C4-2B (cell line): ENCODE measurements around the gene OSBPL3.

Experiments used
- H3K27ac ChIP-seq: fragments of 450-650 bp; 2 replicates; pipeline ENCODE4 v1.5.1; 2017
- ZFX ChIP-seq: fragments of 450-650 bp; IDR thresholded peaks from 2 replicates; pipeline ENCODE4 v1.6.1; 2017
- TF ChIP-seq, protein P1 (sequence below): fragments of 450-650 bp; conservative IDR thresholded peaks from 2 replicates; pipeline ENCODE4 v1.5.1; 2017; ENCODE audit warnings: mild to moderate bottlenecking

OSBPL3 gene

DNA sequence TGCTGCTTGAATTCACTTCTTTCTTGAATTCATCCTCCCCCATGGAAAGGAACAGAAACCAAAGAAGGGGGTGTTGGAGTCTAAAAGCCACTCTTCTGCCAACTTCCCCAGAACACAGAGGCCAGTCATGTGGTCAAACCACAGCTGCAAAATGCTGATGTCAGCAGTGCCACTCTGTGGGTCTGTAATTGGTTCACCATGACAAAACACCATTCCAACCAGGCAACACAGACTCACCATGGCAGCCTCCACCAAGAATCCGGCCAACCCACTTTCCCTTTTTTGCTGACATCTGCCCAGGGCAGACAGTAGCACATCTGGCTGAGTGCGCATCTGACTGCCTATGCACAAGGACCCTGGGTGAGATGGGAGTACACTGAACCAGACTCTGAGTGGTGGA, 16.8 kb downstream of the OSBPL3 start:
- no peak overlapping the region for H3K27ac ChIP-seq

DNA sequence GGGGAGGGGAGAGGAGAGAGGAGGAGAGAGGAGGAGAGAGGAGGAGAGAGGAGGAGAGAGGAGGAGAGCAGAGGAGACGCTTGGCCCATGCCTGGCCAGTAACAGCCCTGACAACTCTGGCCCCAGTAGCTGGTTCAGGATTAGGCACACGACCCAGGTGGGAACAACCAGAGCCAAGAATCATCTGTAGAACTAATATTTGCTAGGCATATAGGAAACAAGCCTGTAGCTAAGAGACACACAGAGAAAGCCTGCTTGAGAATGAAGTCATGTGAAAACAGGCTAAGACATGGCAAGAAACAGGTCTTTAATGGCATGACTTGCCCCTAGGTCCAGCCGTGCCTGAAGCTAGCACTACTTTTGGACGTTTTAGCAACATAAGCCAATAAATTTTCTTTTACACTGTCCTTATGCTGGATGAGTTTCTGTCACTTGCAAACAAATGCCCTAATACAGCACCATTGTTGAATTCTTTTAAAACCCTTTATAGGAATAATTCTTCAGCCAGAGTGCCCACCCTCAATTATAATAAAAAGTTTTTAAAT, 17.5 kb downstream of the OSBPL3 start:
- H3K27ac ChIP-seq: no peak overlapping the region

More for the DNA sequence above, 16.8 kb downstream of the OSBPL3 start:
- TF ChIP-seq, protein P1, sequence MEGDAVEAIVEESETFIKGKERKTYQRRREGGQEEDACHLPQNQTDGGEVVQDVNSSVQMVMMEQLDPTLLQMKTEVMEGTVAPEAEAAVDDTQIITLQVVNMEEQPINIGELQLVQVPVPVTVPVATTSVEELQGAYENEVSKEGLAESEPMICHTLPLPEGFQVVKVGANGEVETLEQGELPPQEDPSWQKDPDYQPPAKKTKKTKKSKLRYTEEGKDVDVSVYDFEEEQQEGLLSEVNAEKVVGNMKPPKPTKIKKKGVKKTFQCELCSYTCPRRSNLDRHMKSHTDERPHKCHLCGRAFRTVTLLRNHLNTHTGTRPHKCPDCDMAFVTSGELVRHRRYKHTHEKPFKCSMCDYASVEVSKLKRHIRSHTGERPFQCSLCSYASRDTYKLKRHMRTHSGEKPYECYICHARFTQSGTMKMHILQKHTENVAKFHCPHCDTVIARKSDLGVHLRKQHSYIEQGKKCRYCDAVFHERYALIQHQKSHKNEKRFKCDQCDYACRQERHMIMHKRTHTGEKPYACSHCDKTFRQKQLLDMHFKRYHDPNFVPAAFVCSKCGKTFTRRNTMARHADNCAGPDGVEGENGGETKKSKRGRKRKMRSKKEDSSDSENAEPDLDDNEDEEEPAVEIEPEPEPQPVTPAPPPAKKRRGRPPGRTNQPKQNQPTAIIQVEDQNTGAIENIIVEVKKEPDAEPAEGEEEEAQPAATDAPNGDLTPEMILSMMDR: no peak
- no peak for TF ChIP-seq ZFX

DNA sequence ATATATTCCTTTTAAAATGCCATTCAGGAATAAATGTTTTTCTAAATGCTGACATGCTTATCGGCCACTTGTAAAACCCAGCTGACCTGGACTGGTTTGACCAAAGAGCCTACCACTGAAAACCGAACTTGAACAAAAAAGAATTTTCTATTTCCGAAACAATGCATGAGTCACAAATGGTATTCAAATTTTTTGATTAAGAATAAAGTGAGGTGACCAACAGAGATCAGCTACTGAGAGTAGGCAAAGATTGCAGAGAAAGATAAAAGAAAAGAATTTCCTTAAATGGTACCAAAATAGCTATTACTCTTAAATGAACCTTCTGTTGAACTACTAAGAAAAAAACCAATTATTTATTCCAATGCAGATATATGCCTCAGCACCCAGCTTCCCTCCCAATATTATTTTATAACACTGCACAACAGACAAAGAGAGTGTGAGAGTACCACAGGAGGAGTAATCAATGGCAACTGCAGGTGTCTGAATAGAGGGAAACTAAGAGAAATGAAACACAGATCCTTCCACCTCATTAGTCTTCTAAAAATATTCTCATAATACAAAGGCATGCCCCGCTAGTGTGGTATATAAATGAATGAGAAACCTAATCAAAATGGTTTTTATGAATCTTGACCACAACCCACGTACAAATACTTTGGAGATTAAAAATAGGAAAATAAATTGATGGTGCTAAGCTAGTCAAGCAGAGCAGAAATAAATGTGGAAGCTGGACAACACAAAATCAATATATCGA, 20.1 kb downstream of the OSBPL3 start:
- TF ChIP-seq, protein P1: no peak
- TF ChIP-seq ZFX: no peak
- H3K27ac ChIP-seq: no peak overlapping the region

More for the DNA sequence above, 17.5 kb downstream of the OSBPL3 start:
- TF ChIP-seq ZFX: no peak
- TF ChIP-seq, protein P1: no peak

DNA sequence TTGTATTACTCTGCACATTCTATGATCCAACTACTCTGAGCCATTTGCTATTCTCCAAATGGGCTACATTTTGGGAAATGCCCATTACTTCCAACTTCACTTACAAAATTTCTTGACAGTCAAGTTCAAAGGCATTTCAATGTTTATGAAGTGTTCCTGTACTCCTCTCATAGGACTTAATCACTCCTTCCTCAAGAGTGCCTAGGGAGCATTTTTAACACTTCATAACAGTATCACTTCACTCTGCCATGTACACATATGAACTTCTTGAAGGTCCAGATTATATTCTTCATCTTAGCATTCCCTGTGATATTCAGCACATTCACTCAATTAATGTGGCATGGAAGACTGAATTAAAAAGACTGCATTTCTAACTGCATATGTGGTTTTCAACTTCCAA, 21.6 kb downstream of the OSBPL3 start:
- TF ChIP-seq, protein P1: no peak
- TF ChIP-seq ZFX: no peak

DNA sequence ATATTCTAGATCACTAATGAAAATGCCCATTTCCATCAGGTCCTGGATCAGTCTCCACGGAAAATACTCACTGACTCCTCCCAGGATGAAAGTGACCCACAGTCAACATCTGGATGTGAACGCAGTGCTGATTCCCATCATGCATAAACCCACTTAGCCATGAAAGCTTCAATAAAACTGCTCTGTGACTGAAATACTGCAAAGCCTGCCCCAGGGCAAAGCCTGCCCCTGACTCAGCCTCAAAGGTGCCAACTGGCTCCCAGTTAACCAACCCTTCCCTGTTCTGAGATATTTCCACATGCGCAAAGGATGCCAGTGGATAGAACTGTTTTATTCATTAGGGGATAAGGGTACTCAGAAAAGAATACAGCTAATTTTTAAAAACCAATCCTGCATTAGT, 24.0 kb downstream of the OSBPL3 start:
- TF ChIP-seq ZFX: no peak
- TF ChIP-seq, protein P1: no peak
- H3K27ac ChIP-seq: no peak overlapping the region

More for the DNA sequence above, 21.6 kb downstream of the OSBPL3 start:
- no peak overlapping the region for H3K27ac ChIP-seq

DNA sequence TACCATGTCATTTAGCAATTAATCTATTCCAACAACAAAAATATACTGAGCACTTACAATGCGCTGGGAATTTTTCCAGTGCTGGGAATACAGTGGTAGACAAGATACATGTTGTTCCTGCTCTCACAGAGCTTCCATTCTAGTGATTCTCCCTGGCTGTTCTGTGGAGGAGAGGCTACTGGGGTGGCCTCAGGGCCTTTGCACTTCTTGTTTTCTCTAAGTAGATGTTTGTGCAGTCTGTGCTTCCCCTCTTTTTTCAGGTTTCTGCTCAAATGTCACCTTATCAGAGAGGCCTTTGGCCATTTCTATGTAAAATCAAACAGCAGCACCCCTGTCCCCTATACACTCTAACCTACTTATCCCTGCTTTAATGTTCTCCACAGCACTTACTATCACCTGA, 24.7 kb downstream of the OSBPL3 start:
- TF ChIP-seq ZFX: no peak
- TF ChIP-seq, protein P1: no peak

DNA sequence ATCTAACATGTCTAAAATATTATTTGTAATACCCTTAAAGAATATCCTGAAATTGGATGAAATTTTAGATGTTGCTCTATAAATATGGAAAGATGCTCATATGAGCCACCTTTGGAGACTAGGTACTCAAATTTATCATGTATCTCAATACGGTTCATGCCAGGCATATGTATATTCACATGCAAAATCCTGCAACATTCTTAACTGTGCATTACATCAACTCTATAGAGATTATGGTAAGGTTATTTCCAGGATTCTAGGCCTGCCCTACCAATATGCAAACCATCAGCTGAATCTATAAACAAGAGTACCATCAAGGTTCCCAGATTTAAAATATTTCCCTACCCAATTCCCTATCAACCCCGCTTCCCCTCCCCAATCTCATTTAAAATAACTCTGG, 27.5 kb downstream of the OSBPL3 start:
- no peak overlapping the region for H3K27ac ChIP-seq
- no peak for TF ChIP-seq ZFX
- TF ChIP-seq, protein P1: no peak

More for the DNA sequence above, 24.7 kb downstream of the OSBPL3 start:
- H3K27ac ChIP-seq: no peak overlapping the region
